HG03469 (cell line): ENCODE data around the gene TAMALIN.
"Not testable (repeated sequence)": the region's sequence is repeated elsewhere in the genome, so short reads cannot be mapped to it uniquely, and the experiment has no call there.

ENCODE experiments used
- ATAC-seq: cut with Tn5 transposase; IDR thresholded peaks from one replicate; pipeline ENCODE4 v1.9.1; 2021; ENCODE audit warnings: mild to moderate bottlenecking, moderate library complexity, moderate number of reproducible peaks; ENCODE audit not compliant: unreplicated experiment

Gene TAMALIN

DNA sequence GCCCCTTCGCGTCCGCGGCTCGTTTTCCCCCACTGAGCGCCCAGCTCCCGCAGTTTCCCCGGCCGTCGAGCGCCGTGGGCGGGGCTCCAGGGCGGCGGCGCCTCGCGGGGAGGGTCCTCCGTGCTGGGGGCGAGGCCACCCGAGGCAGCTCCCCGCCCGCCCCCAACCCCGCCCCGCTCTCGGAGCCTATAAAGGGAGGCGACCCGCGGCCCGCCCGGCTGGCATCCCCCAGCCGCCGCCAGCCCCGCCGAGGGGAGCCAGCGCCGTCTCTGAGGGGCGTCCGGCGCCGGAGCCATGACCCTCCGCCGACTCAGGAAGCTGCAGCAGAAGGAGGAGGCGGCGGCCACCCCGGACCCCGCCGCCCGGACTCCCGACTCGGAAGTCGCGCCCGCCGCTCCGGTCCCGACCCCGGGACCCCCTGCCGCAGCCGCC, at the start of gene TAMALIN:
TSS of gene TAMALIN (plus strand) at position 221 of the 432 bp plus-strand sequence. CDS start at position 295, 74 bp downstream.
- no peak for ATAC-seq

DNA sequence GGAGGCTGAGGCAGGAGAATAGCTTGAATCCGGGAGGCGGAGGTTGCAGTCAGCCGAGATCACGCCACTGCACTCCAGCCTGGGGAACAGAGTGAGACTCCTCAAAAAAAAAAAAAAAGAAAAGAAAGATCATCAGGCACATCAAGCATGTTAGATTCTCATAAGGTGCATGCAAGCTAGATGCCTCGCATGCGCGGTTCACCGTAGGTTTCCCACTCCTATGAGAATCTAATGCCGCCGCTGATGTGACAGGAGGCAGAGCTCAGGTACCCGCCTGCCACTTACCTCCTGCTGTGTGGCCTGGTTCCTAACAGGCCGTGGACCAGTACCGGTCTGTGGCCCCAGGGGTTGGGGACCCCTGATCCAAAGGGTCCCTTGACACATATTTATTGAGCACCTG, 48.2 kb upstream of the TAMALIN start:
- no peak for ATAC-seq

DNA sequence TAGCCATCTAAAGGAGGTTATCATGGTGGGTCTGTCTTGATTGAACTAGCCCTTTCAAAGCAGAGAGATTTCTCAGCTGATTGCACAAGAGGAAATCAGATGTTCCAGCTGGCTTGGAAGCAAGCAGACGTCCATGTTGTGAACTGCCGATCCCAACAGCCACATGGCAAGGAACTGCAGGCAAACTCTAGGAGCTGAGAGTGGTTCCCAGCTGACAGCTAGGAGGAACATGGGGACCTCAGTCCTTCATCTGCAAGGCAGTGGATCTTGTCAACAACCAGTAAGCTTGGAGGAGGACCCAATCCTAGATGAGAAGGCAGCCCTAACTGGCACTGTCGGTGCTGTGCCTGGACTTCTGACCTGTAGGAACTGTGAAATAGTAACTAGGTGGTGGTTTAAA, 47.5 kb upstream of the TAMALIN start:
- ATAC-seq: no peak

DNA sequence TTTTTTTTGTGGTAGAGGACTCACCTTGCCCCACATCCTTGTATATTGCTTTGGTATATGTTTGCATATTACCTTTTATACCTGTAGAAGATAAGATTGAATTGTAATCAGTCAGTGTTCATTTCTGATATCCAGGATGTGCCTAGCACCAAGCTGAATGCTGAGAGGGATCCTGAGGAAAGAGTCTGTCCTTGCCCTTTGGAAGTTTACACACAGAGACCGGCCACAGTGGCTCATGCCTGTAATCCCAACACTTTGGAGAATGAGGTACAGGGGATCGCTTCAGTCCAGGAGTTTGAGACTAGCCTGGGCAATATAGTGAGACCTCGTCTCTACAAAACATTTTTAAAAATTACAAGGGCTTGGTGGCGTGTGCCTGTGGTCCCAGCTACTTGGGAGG, 46.8 kb upstream of the TAMALIN start:
- no peak for ATAC-seq

DNA sequence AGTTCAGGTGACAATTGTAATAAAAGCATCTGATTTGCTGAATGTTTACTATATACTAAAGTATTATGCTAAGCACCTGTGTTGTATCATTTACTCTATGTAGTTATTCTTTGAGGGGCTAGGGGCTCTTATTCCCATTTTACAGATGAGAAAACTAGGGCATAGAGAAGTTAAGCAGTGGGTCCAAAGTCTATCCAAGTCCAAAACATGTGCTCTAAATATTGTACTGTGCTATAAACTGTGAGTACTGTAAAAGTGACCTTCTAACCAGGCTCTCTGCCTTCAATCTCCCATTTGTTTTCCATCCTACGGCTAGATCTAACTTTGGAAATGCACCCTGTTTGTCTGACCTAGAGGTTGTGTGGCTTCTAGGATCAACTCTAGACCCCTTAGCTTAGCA, 46.3 kb upstream of the TAMALIN start:
- no peak for ATAC-seq

DNA sequence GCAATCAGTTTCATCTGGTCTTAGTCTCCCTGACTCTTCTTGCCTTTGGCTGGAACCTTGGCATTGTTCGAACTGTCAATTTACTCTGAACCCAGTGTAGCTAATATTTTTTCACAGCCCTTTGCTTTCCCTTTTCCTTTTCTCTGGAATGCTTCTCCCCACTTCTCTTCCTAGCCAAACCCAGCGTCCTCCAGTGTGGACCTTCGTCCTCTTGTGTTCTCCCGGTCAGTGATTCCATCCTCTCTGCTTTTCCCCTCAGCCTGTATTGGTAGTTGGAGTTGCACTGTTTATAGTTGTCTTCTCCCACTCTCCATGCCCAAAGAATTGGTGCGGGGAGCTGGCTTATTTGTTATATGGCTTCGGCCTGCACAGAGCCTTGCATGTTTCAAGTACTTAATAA, 45.9 kb upstream of the TAMALIN start:
- ATAC-seq: no peak

DNA sequence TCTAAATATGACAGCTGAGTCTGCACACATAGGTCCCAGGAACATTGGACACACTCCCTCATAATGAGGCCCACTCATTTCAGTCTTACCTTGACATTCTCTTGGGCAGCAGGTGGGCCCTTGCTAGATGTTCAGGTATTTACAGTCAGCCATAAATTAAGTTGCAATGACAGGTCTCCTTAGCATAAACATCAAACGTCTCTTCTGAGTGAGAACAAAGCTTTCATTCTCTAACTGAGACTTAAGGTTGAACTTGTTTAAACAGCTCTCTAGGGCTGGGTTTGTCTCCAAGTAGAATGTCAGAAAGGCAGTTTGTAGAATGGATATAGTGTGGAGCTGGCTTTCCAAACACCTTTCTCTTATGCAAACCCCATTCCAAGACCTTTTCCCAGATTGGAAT, 44.9 kb upstream of the TAMALIN start:
- ATAC-seq: no peak

DNA sequence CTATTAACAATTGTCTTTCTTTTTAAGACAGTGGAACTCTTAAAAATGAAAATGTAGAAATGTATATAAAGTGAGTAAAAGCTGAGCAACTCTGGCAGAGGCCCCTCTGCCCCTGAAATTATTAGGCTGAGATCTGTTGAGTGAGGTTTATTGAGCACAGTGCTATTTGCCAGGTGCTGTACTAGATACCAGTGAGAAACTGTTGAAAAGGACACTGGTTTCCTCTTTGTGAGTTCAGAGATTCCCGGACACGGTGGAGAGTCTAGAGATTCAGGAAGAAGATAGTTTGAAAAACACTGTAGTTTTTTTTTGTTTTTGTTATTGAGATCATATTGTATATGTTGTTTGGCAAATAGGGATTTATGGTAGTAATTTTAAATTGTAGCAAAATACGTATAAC, 44.0 kb upstream of the TAMALIN start:
- no peak for ATAC-seq

DNA sequence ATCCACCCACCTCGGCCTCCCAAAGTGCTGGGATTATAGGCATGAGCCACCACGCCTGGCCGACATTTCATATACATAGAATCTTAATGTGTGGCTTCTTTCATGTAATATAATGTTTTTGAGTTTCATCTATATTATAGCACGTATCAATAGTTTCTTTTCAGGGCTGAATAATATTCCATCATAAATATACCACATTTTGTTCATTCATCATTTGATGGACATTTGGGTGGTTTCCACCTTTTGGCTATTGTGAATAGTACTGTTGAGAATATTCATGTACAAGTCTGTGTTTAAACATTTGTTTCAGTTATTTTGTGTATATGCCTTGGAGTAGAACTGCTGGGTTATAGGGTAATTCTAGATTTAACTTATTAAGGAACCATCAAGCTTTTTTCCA, 43.3 kb upstream of the TAMALIN start:
- no peak for ATAC-seq

DNA sequence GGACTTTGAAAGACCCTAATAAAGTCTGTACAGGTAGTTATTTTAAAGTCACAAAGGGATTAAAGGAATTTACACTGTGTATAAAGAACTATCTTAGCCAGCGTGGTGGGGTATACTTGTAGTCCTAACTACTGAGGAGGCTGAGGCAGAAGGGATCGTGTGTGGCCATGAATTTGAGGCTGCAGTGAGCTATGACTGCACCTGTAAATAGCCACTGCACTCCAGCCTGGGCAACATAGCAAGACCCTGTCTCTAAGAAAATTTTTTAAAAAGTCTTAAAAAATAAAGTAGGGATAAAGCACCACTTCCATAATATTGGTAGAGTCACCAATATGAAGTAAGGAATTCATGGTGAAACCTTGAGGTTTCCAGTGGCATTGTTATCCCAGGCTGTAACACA, 37.1 kb upstream of the TAMALIN start:
- ATAC-seq: no peak

DNA sequence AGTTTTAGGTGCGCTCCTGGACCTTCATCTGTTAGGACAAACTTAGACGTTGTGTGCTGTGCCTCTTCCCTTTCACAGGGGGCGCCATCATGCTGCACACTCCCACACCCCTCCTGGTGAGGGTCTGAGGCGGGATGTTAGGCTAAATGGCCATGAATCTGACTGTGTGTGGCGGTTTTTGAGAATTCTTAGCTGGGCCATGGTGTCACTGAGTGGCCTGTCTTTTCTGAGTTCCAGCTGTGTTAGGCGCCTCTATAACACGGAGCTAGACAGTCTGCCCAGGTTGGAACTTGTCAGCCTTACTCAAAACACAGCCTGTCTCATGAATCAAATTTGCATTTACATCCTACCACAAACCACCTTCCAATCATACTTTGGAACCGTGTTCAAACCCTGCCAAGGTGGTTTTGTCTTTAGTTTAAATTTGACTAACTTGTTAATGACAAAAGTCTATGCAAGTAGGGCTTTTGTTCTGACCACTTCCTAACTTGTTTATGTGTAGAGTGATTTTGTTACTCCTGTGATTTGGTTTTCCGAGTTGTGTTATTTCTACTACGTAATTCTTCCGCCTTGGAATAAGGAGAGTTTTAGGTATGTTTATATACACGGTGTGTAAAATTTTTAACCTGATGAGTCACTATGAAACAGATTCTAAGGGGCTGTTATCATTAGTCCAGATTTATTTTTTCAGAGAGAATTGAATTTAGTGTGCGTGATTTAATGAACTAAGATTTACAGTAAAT, 35.7 kb upstream of the TAMALIN start:
- ATAC-seq: peak; percentile 81

DNA sequence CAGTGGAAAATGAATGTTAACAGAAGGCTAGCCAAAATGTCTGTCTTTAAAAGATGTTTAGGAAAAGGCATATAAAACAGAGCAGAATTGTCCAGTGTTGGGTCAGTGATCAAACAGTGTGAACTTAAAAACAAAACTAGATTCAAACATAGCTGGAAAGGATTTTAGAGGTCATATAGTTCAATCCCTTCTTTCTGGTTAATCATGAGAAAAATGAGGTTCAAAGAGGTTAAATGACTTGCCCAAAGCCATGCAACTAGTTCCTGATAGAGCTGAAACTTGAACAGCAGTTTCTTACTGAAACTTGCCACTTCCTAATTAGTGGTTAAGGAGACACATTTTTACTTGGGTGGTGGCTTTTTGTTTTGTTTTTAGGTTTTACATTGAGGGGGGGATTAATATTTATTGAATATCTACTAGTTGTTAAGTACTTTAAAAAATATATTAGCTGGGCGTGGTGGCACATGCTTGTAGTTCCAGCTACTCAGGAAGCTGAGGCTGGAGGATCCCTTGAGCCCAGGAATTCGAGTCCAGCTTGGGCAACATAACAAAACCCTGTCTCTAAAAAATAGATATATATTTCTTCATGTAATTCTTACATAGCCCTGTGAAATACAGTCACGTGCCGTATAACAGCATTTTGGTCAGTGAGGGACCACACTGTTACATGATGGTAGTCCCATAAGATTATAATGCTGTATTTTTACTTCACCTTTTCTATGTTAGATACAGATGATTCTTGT, 34.9 kb upstream of the TAMALIN start:
- ATAC-seq: no peak

DNA sequence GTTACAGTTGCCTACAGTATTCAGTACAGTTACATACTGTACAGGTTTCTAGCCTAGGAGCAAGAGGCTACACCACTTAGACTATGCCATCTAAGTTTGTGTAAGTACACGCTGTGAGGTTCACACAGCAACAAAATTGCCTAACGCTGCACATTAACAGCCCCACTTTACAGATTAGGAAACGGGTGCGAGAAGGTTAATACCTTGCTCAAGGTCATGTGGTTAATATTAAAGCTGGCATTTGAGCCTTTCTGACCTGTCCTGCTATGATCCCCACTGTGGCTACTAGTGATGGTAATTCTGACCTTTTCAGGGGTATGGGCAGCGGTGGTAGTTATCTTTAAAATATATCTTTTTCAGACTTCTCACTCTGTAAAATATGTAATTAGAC, 34.3 kb upstream of the TAMALIN start:
- no peak for ATAC-seq

DNA sequence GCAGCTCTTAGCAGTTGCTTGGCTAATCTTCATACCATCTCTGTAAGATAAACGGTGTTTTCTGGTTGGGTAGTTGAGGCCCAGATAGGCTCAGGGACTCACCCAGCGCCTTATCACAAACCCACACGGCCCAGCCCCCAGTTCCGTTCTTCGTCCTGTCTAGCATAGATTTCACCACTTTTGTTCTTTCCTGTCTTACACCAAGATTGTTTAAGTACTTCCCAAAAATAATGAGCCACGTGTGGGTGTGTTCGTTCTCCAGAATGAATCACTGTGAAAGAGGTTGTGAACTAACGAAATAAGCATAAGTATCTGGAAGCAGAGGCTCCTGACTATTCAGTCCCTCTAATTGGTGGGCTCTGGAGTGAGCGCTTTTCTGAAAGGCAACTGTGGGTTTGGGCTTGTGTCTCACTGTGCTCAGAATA, 33.9 kb upstream of the TAMALIN start:
- ATAC-seq: no peak

DNA sequence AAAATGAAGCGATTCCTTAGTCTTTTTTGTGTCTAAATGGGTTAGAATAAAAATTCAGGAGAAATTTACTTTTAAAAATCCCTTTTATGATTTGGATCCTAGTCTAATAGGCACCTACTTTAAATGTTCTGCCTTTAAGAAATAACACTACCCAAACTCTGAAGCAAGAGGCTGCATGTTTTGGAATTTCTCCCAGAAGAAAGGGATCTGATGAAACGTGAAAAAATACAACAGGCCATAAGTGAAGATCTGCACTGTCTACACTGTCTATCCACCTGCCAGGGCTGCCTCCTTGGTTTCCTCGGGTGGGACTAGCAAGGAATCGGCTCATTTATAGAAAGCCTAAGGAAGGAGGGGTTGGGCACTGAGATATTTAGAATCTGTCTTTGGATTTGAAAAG, 33.2 kb upstream of the TAMALIN start:
- no peak for ATAC-seq

DNA sequence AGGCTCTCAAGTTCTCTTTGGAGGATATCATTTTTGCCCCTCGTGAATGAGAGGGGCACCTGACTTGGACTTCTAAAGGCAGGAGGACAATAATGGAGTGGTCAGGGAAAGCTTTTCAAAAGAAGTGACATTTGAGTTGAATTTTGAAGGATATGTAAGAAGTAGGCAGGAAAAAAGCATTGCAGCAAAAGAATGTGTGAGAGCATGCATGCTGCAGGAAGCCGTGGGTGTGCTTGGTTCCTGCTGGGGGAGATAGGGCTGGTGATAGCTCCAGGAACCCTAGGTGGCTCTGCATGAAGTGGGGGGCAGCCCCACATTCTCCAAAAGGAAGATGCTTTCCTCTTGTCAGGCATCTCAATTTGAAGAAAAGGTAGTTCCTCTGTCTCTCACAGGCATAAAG, 32.1 kb upstream of the TAMALIN start:
- ATAC-seq: no peak

DNA sequence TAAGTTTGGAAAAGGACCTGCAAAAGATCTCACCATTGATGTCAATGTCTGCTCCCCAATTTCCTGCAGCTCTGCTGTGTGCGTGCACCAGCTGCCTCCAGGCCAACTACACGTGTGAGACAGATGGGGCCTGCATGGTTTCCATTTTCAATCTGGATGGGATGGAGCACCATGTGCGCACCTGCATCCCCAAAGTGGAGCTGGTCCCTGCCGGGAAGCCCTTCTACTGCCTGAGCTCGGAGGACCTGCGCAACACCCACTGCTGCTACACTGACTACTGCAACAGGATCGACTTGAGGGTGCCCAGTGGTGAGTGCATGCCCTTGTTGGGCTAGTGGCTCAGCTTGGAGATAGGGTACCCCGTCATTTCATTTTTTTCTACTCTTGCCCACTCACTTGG, 31.6 kb upstream of the TAMALIN start:
- no peak for ATAC-seq

DNA sequence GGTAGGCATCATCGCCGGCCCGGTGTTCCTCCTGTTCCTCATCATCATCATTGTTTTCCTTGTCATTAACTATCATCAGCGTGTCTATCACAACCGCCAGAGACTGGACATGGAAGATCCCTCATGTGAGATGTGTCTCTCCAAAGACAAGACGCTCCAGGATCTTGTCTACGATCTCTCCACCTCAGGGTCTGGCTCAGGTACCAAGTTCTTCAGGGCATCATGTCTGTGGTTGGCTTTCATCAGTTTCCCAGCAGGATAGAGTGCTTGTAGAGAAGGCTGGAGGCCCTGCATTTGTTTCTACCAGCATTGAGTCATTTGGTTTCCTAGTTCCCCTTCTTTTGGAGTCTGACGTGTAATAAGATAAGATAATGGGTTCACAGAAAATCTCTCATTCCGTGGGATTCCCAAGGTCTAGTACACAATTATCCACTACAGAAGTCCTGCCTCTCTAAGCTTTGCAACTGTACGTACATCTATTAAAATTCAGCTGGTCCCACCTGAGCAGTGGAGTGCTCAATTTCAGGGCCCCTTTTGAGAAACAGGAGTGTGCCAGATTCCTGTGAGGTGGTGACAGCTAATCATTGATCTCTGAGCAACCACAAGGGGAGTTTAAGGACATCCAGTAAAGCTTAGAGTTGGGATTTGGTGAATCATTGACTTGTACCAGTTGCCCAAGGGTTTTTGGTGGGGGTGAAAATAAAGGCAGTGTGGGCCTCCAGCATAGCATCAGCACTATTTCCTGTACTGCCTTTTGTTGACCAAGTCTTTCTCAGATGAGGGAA, 30.2 kb upstream of the TAMALIN start:
- ATAC-seq: no peak

DNA sequence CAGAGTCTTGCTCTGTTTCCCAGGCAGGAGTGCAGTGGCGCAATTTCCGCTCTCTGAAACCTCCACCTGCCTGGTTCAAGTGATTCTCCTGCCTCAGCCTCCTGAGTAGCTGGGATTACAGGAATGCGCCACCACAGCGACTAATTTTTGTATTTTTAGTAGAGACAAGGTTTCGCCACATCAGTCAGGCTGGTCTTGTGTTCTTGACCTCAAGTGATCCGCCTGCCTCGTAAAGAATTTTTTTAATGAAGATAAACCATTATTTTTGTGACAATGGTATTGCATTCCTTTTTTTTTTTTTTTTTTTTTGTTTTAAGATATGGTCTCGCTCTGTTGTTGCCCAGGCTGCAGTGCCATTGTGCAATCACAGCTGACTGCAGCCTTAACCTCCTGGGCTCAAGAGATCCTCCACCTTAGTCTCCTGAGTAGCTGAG, 29.4 kb upstream of the TAMALIN start:
- no peak for ATAC-seq

DNA sequence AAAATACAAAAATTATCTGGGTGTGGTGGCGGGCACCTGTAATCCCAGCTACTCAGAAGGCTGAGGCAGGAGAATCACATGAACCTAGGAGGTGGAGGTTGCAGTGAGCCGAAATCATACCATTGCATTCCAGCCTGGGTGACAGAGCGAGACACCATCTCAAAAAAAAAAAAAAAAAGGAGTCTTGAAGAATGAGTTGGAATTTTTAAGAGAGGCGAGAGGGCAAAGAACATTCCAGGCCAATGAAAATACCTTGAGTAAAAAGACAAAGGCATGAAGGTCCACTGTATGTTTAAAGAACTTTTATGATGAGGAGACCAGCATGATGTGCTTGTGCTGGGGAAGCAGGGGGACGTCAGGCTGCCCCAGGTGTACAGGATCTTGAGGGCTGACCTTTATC, 27.4 kb upstream of the TAMALIN start:
- ATAC-seq: not testable (repeated sequence)

DNA sequence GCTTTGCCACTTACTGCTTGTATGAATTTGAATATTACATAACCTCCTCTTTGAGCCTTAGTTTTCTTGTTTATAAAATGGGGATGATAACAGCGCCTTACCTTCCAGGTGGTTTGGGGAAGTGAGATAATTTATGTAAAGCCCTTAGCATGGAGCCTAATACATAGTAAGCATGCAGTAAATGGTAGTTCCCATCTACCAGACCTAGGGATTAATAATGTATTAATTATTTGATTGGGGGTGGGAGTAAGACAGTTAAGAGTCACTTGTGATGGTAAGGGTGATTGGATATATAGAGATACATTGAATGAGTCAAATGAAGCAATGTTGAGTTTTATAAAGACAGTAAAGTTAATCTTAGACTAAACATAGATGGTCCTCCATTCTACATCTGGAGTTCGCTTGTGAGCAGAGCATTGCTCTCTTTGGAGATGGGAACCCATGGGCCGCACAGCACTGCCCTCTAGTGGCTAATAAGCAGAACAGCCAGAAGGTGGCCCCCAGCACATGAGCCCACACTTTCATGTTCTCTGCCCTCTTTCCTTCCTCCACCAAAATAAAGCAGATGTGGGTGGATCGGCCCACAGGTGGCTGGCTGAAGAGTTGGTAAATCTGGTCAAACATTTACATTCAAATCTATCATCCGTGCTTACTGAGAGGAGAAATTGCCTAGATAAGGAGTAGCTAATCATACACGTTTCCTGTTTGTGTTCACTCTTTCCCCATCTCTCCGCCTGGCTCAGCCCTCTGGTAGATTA, 26.5 kb upstream of the TAMALIN start:
- ATAC-seq: no peak
